Activated T-helper 17 cell treated with anti-CD3 and anti-CD28 coated beads, Interleukin-2, amount 50 U/mL, for 72 hours (primary cell): ENCODE data around the gene TMEM60. TPM values are rescaled to one million over a fixed set of nuclear protein-coding genes. Genes with fewer than 3 reads are reported as not detected.

Experiments
- ATAC-seq: fragments of 150-1000 bp; cut with Tn5 transposase; replicated peaks from 2 replicates; pipeline ENCODE4 v1.10.0; 2021; ENCODE audit warnings: mild to moderate bottlenecking, moderate library complexity
- H3K27ac Mint-ChIP-seq: one replicate; pipeline ENCODE4 v1.8.0; 2022; ENCODE audit warnings: mixed read lengths
- H3K27me3 Mint-ChIP-seq: one replicate; pipeline ENCODE4 v1.8.0; 2022; ENCODE audit warnings: mixed read lengths
- H3K36me3 Mint-ChIP-seq: one replicate; pipeline ENCODE4 v1.8.0; 2022; ENCODE audit warnings: low read depth, mild to moderate bottlenecking, mixed read lengths
- H3K4me1 Mint-ChIP-seq: one replicate; pipeline ENCODE4 v1.8.0; 2022; ENCODE audit warnings: mixed read lengths
- H3K4me3 Mint-ChIP-seq: one replicate; pipeline ENCODE4 v1.8.0; 2022; ENCODE audit warnings: mild to moderate bottlenecking, mixed read lengths
- H3K9me3 Mint-ChIP-seq: one replicate; pipeline ENCODE4 v1.8.0; 2022; ENCODE audit warnings: mixed read lengths
- total RNA-seq, 2 donors: library from RNA; stranded (reverse); gene quantifications; one replicate each; pipeline ENCODE4 v1.2.3, GENCODE V29; 2022

Gene TMEM60
- total RNA-seq, 2 donors from 2014 or later: 12.1 to 13.2 TPM

DNA sequence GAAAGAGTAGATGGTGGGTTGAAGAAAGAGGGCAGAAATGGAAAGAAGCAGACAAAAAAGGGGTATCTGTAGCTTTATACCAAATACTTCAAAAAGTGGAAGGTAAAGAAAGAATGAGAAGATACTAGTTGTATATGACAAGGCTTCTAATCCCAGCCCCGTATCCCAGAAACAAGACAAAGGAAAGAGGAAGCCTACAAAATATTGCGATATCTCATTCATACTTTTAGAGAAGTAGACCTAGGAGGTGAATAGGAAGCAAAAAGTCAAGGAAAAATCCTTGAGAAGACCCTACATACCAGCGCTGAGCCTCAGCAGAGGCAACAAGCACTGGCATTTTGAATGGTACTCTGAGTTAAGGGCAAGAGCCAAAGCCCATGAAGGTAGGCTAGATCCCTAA, 26.9 kb upstream of the TMEM60 start:
- no peak overlapping the region for H3K27ac Mint-ChIP-seq
- no peak for ATAC-seq
- H3K4me1 Mint-ChIP-seq: peaks cover 23% of the 10 kb centered on the region
- no peaks in the 10 kb centered on the region for H3K27me3 Mint-ChIP-seq
- H3K36me3 Mint-ChIP-seq: peaks cover 55% of the 10 kb centered on the region
- H3K4me3 Mint-ChIP-seq: no peak overlapping the region
- peaks cover 21% of the 10 kb centered on the region for H3K9me3 Mint-ChIP-seq

DNA sequence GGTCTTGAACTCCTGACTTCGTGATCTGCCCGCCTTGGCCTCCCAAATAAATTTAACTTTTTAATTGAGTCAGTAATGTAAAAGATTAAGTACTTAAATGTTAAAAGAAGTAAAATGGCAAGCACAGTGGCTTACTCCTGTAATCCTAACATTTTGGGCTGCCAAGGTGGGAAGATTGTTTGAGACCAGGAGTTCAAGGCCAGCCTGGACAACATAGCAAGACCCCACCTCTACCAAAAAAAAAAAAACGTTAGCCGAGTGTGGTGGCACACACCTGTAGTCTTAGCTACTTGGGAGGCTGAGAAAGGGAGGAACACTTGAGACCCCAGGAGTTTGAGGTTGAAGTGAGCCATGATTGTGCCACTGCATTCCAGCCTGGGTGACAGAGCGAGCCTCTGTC, 26.4 kb upstream of the TMEM60 start:
- no peak overlapping the region for H3K4me3 Mint-ChIP-seq
- H3K4me1 Mint-ChIP-seq: peaks cover 26% of the 10 kb centered on the region
- no peak overlapping the region for H3K27ac Mint-ChIP-seq
- peaks cover 60% of the 10 kb centered on the region for H3K36me3 Mint-ChIP-seq
- H3K9me3 Mint-ChIP-seq: peaks cover 21% of the 10 kb centered on the region
- H3K27me3 Mint-ChIP-seq: no peaks in the 10 kb centered on the region
- ATAC-seq: no peak

DNA sequence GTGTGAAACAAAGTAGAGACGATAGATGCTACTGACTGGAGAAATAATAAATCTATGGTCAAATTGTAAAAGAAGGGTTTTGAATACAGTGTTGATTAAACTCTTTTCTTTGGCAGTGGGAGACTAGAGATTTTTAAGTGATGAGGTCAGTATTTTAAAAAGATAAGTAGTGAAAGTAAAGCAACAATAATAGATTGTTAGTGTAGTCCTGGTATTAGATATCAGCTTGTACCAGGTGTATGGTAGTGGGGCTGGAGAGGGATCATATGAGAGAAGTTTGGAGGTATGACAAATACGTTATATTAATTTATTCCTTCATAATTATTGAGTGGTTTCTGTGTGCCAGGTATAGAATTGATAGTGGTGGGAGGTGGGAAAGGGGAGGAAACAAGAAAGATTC, 25.6 kb upstream of the TMEM60 start:
- peaks cover 31% of the 10 kb centered on the region for H3K4me1 Mint-ChIP-seq
- peaks cover 26% of the 10 kb centered on the region for H3K9me3 Mint-ChIP-seq
- H3K27me3 Mint-ChIP-seq: no peaks in the 10 kb centered on the region
- H3K36me3 Mint-ChIP-seq: peaks cover 68% of the 10 kb centered on the region
- H3K4me3 Mint-ChIP-seq: peak overlapping the region; percentile 28
- ATAC-seq: no peak
- peak overlapping the region; percentile 32 for H3K27ac Mint-ChIP-seq

DNA sequence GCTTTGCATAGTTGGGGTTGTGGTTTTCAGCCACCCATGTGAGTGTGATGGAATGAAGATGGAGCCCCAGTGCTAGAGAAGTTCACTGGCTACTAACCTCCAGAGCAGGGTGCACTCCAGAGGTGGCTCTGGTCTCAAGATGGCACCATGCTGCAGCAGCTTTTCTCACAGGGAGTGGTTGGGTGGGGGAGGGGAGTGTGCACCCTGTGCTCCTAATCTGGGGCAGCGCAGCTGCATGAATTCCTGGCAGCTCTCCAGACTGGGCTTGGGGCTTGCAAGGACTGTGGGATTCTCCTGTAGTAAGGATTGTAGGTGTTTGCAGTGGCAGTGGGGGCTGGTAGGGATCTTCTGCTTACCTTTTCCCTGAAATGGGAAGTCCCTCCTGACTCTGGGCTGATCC, 24.0 kb upstream of the TMEM60 start:
- no peaks in the 10 kb centered on the region for H3K27me3 Mint-ChIP-seq
- no peak overlapping the region for H3K4me3 Mint-ChIP-seq
- H3K4me1 Mint-ChIP-seq: peaks cover 36% of the 10 kb centered on the region
- H3K9me3 Mint-ChIP-seq: peaks cover 27% of the 10 kb centered on the region
- H3K27ac Mint-ChIP-seq: no peak overlapping the region
- peaks cover 79% of the 10 kb centered on the region for H3K36me3 Mint-ChIP-seq
- no peak for ATAC-seq

DNA sequence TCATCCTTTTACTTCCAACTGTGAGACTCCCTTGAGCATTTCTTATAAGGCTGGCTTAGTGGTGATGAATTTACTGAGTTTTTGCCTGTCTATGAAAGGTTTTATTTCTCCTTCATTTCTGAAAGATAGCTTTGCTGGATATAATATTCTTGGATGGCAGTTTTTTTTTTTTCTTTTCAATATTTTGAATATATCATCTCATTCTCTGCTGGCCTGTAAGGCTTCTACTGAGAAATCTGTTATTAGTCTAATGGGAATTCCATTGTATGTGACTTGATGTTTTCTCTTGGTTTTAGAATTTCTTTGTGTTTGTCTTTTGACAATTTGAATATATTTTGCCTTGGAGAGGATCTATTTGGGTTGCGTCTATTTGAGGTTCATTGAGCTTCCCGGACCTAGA, 22.7 kb upstream of the TMEM60 start:
- H3K27me3 Mint-ChIP-seq: no peaks in the 10 kb centered on the region
- H3K4me1 Mint-ChIP-seq: peaks cover 33% of the 10 kb centered on the region
- no peak for ATAC-seq
- H3K27ac Mint-ChIP-seq: peak overlapping the region; percentile 47
- H3K4me3 Mint-ChIP-seq: no peak overlapping the region
- H3K9me3 Mint-ChIP-seq: peaks cover 30% of the 10 kb centered on the region
- H3K36me3 Mint-ChIP-seq: peaks cover 92% of the 10 kb centered on the region

DNA sequence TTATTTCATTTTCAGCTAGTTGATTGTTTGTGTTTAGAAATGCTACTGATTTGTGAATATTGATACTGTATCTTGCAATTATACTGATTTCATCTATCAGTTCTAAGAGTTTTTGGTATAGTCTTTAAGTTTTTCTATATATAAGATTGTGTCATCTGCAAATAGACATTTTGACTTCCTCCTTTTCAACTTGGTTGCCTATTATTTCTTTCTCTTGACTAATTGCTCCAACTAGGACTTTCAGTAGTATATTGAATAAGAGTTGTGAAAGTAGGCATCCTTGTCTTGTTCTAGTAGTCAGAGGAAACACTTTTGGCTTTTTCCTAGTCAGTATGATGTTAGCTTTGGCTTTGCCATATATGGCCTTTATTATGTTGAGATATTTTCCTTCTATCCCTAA, 20.8 kb upstream of the TMEM60 start:
- peak overlapping the region; percentile 53 for H3K27ac Mint-ChIP-seq
- peak; percentile 52 for ATAC-seq
- peaks cover 26% of the 10 kb centered on the region for H3K9me3 Mint-ChIP-seq
- H3K4me1 Mint-ChIP-seq: peaks cover 39% of the 10 kb centered on the region
- no peaks in the 10 kb centered on the region for H3K27me3 Mint-ChIP-seq
- no peak overlapping the region for H3K4me3 Mint-ChIP-seq
- peaks cover 86% of the 10 kb centered on the region for H3K36me3 Mint-ChIP-seq

DNA sequence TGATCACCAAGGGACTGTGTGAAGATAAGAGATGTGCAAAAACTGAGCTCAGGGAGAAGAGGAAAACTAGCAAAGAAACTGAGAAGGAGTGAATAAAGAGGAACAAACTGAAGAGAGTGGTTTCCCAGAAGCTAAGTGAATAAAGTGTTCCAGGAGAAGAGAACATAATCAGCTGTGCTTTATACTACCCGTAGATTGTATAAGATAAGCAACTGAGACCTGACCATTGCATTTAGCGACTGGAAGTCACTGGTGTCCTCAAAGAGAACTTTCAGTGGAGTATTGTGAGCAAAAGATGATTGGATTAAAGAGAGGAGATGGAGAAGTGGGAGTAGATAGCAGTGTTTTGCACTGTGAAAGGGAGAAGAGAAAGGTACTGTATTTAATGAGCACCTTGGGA, 14.9 kb upstream of the TMEM60 start:
- H3K4me3 Mint-ChIP-seq: peak overlapping the region; percentile 43
- ATAC-seq: peak; percentile 54
- H3K4me1 Mint-ChIP-seq: peaks cover 41% of the 10 kb centered on the region
- peaks cover 10% of the 10 kb centered on the region for H3K9me3 Mint-ChIP-seq
- H3K36me3 Mint-ChIP-seq: peaks cover 56% of the 10 kb centered on the region
- no peaks in the 10 kb centered on the region for H3K27me3 Mint-ChIP-seq
- H3K27ac Mint-ChIP-seq: peak overlapping the region; percentile 70

DNA sequence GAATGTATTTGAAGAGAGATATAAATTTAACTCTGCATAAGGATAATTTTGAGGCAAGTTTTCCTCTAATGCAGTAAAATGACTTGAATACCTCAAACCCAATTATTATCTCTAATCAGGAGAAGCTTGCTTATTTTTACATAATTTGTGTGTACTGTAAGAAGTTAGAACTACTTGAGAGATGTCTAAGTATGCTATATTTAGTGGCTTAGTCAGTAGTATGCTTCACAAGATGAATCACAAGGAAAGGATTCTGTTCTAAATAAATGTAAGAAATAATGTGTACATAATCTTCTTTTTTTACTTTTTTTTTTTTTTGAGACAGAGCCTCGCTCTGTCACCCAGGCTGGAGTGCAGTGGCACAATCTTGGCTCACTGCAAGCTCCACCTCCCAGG, 14.1 kb upstream of the TMEM60 start:
- ATAC-seq: peak; percentile 81
- H3K27me3 Mint-ChIP-seq: no peaks in the 10 kb centered on the region
- peaks cover 11% of the 10 kb centered on the region for H3K9me3 Mint-ChIP-seq
- peak overlapping the region; percentile 70 for H3K27ac Mint-ChIP-seq
- peak overlapping the region; percentile 43 for H3K4me3 Mint-ChIP-seq
- H3K4me1 Mint-ChIP-seq: peaks cover 48% of the 10 kb centered on the region
- peaks cover 56% of the 10 kb centered on the region for H3K36me3 Mint-ChIP-seq

DNA sequence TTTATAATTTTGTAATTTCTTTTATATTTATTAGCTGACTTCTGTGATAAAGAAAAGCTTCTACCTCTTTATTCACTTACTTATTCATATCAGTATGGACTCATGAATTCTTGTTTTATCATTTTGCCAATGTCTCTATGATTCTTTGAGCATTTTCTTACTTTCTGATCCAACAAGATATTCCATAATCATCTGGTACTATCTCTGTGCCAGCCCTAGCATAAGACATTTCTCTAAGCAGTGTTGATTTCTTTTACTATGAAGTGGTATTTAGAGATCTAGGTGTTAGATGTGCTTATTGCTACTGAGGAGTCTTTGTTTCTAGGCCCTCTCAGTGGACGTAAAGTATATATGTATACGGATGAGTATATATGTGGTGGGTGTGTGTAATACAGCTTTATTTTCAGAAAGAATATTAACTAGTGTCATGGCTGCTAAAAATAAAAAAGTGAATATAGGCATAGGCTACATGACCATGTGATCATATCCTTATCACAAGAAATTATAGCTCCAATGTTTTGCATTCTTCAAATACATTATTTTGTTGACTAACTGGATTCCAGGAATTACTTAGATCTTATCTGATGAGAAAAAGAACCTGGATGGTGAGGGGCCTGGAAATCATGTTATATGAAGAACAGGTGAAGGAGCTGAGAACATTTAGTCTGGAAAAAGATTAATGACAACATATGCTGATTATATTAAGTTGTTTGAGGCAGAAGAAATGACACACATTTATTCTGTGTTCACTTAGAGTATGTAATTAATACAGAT, 13.5 kb upstream of the TMEM60 start:
- Mint-ChIP-seq H3K36me3 (peaks cover 56% of the 10 kb centered on the region), H3K4me1 (peaks cover 48% of the 10 kb centered on the region), H3K27ac (peak overlapping the region; percentile 10), H3K9me3 (peaks cover 10% of the 10 kb centered on the region), H3K4me3 (peak overlapping the region; percentile 43), H3K27me3 (no peaks in the 10 kb centered on the region)
- ATAC-seq: no peak

DNA sequence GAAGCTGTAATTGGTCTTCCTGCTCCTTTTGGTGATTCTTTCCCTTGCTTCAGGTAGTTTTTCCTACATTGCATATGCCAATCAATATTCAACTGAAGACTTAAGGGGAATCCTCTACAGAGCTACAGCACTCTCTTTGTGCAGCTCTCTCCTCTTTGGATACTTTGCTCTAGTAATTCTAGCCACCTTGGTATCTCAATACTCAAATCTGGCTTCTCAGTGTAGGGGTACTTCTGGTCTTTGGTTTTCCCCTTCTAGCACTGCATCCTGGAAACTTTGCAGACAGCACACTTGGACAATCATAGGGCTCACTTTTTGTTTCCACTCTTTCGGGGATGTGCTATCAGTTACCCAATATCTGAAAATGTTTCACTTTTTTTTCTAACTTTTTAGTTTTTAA, 10.3 kb upstream of the TMEM60 start:
- H3K27ac Mint-ChIP-seq: peak overlapping the region; percentile 75
- H3K9me3 Mint-ChIP-seq: peaks cover 10% of the 10 kb centered on the region
- ATAC-seq: peak; percentile 59
- peaks cover 60% of the 10 kb centered on the region for H3K4me1 Mint-ChIP-seq
- peak overlapping the region; percentile 60 for H3K4me3 Mint-ChIP-seq
- no peaks in the 10 kb centered on the region for H3K27me3 Mint-ChIP-seq
- H3K36me3 Mint-ChIP-seq: peaks cover 66% of the 10 kb centered on the region

DNA sequence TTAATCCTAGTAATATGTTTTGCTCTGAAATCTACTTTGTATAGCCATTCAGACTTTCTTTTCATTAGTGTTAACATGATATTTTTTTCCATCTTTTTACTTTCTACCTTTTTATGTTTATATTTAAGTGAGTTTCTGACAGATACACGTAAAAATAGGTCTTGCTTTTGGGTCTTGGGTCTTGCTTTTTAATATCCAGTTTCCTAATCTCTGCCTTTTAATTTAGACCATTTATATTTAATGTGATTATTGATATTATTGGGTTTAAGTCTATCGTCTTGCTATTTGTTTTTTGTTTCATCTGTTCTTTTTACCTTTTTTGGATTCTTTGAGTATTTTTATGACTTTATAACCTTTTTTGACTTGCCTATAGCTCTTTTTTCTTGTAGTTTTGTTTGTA, 8.2 kb upstream of the TMEM60 start:
- Mint-ChIP-seq H3K27ac (peak overlapping the region; percentile 65), H3K4me1 (peaks cover 60% of the 10 kb centered on the region), H3K36me3 (peaks cover 77% of the 10 kb centered on the region), H3K4me3 (peak overlapping the region; percentile 48), H3K27me3 (no peaks in the 10 kb centered on the region), H3K9me3 (peaks cover 10% of the 10 kb centered on the region)
- ATAC-seq: no peak

DNA sequence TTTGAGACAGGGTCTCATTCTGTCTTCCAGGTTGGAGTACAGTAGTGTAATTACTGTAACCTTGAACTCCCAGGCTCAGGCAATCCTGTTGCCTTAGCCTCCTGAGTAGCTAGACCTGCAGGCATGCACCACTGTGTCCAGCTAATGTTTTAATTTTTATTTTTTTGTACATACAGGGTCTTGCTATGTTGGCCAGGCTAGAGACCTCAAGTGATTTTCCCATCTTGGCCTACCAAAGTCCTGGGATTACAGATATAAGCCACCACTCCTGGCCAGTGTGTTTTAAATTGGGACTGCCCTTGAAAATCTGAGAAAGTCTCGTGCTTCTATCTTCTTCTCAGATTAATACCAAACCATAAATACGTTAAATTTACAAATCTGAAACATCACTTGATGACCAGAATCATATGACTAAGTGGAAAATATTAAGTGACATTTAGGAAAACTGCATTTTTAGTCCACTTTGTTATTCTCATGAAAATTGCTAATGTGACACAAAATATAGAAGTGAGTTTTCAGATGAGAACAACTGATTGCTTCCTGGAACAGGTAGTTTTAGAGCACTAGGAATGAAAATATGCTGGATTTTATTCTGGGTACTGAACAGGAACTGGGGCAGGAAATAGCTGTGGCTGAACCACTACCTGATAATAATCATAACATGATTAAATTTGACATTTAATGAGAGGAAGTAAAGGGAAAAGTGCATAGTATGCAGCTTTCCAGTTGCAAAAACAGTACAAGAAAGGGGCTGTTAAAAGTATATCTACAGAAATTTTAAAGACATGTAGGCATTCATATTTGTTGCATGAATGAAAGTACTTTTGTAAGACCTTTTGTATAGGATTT, 4.5 kb upstream of the TMEM60 start:
- Mint-ChIP-seq H3K27me3 (no peaks in the 10 kb centered on the region), H3K27ac (peak overlapping the region; percentile 95), H3K4me3 (peak overlapping the region; percentile 98), H3K36me3 (peaks cover 96% of the 10 kb centered on the region), H3K4me1 (peaks cover 55% of the 10 kb centered on the region), H3K9me3 (peaks cover 4% of the 10 kb centered on the region)
- no peak for ATAC-seq

DNA sequence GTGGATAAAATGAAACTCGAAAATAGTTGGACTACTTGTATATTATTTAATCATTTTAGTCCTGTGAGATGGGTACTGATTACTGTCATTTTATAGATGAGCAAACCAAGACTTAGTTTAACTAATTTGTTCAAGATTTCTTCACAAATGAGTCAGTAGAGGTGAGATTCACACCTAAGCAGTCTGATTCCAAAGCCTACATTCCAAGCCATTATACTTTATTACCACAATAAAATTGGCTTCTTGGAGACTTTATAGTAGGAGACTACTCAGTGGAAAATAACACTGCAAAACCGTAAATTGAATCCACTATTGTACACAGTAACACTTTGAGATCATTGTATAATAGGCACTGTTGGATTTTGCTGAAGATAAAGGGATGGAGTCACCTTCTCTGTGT, 2.5 kb upstream of the TMEM60 start:
- no peak for ATAC-seq
- H3K27ac Mint-ChIP-seq: peak overlapping the region; percentile 95
- H3K36me3 Mint-ChIP-seq: peaks cover 95% of the 10 kb centered on the region
- no peaks in the 10 kb centered on the region for H3K9me3 Mint-ChIP-seq
- no peaks in the 10 kb centered on the region for H3K27me3 Mint-ChIP-seq
- peaks cover 55% of the 10 kb centered on the region for H3K4me1 Mint-ChIP-seq
- peak overlapping the region; percentile 98 for H3K4me3 Mint-ChIP-seq

DNA sequence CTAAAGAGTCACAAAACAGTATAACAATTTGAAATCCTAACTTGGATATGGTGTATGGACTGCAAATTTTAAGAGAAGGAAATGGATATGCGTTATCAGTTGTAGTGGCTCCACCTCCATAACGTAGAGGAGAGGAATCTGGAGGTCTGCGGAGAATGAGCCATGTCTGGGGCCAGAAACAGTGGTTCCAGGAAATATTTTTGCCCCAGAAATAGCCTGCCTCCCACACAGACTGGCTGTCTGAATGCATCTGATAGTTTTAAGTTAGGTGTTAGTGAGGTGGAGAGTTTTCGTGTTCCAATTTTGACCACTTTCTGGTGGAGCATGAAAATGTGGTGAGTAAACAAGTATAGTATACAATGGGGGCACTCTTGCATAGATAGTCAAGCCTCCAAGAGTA, 1.9 kb upstream of the TMEM60 start:
- Mint-ChIP-seq H3K27ac (peak overlapping the region; percentile 95), H3K4me1 (peaks cover 53% of the 10 kb centered on the region), H3K36me3 (peaks cover 92% of the 10 kb centered on the region), H3K27me3 (no peaks in the 10 kb centered on the region), H3K9me3 (no peaks in the 10 kb centered on the region), H3K4me3 (peak overlapping the region; percentile 98)
- ATAC-seq: peak; percentile 13
